ENCODE data around the gene SLC24A3. TPM values are rescaled to one million over a fixed set of nuclear protein-coding genes. Genes with fewer than 3 reads are reported as not detected.

SLC24A3 gene
- total RNA-seq, 1 donor from 2014 or later, result 0.96 TPM

- H3K4me3 Mint-ChIP-seq (ENCODE audit: low read depth), result no peak overlapping the region
- H3K36me3 Mint-ChIP-seq (ENCODE audit: insufficient read depth), result no peaks in the 10 kb centered on the region
- no peaks in the 10 kb centered on the region for H3K9me3 Mint-ChIP-seq (ENCODE audit: low read depth)
- no peak for DNase-seq (ENCODE audit: low spot score, unreplicated experiment)
- no peaks in the 10 kb centered on the region for H3K4me1 Mint-ChIP-seq (ENCODE audit: low read depth)
- no peaks in the 10 kb centered on the region for H3K27me3 Mint-ChIP-seq
- no peak for TF ChIP-seq CTCF (IDR thresholded peaks at IDR 0.05; ENCODE audit: unreplicated experiment)
- H3K27ac Mint-ChIP-seq, result no peak overlapping the region
These were observed 167.8 kb downstream of the SLC24A3 start for GRCh38 chr20:19380211-19380610.

GRCh38 chr20:19381947-19382346, 169.5 kb downstream of the SLC24A3 start:
- Mint-ChIP-seq H3K27me3 (no peaks in the 10 kb centered on the region), H3K27ac (no peak overlapping the region), H3K9me3 (ENCODE audit: low read depth) (no peaks in the 10 kb centered on the region), H3K4me3 (ENCODE audit: low read depth) (no peak overlapping the region), H3K36me3 (ENCODE audit: insufficient read depth) (no peaks in the 10 kb centered on the region), H3K4me1 (ENCODE audit: low read depth) (no peaks in the 10 kb centered on the region)
- DNase-seq (ENCODE audit: low spot score, unreplicated experiment), result no peak
- no peak for TF ChIP-seq CTCF (IDR thresholded peaks at IDR 0.05; ENCODE audit: unreplicated experiment)

GRCh38 chr20:19382386-19383340, 170.2 kb downstream of the SLC24A3 start:
- no peaks in the 10 kb centered on the region for H3K4me1 Mint-ChIP-seq (ENCODE audit: low read depth)
- no peaks in the 10 kb centered on the region for H3K27me3 Mint-ChIP-seq
- H3K4me3 Mint-ChIP-seq (ENCODE audit: low read depth), result no peak overlapping the region
- H3K36me3 Mint-ChIP-seq (ENCODE audit: insufficient read depth), result no peaks in the 10 kb centered on the region
- DNase-seq (ENCODE audit: low spot score, unreplicated experiment), result no peak
- no peak overlapping the region for H3K27ac Mint-ChIP-seq
- no peak for TF ChIP-seq CTCF (IDR thresholded peaks at IDR 0.05; ENCODE audit: unreplicated experiment)
- H3K9me3 Mint-ChIP-seq (ENCODE audit: low read depth), result no peaks in the 10 kb centered on the region

GRCh38 chr20:19384940-19385339, 172.5 kb downstream of the SLC24A3 start:
- peaks cover 3% of the 10 kb centered on the region for H3K36me3 Mint-ChIP-seq (ENCODE audit: insufficient read depth)

GRCh38 chr20:19387251-19387650, 174.8 kb downstream of the SLC24A3 start:
- Mint-ChIP-seq H3K27ac (no peak overlapping the region), H3K9me3 (ENCODE audit: low read depth) (peaks cover 12% of the 10 kb centered on the region), H3K27me3 (no peaks in the 10 kb centered on the region), H3K4me3 (ENCODE audit: low read depth) (no peak overlapping the region), H3K36me3 (ENCODE audit: insufficient read depth) (peaks cover 3% of the 10 kb centered on the region), H3K4me1 (ENCODE audit: low read depth) (no peaks in the 10 kb centered on the region)
- TF ChIP-seq CTCF (IDR thresholded peaks at IDR 0.05; ENCODE audit: unreplicated experiment), result no peak
- no peak for DNase-seq (ENCODE audit: low spot score, unreplicated experiment)

More at GRCh38 chr20:19384940-19385339, 172.5 kb downstream of the SLC24A3 start:
- H3K27ac Mint-ChIP-seq, result no peak overlapping the region
- H3K9me3 Mint-ChIP-seq (ENCODE audit: low read depth), result peaks cover 11% of the 10 kb centered on the region
- H3K4me1 Mint-ChIP-seq (ENCODE audit: low read depth), result no peaks in the 10 kb centered on the region
- DNase-seq (ENCODE audit: low spot score, unreplicated experiment), result no peak
- H3K4me3 Mint-ChIP-seq (ENCODE audit: low read depth), result no peak overlapping the region
- no peaks in the 10 kb centered on the region for H3K27me3 Mint-ChIP-seq
- no peak for TF ChIP-seq CTCF (IDR thresholded peaks at IDR 0.05; ENCODE audit: unreplicated experiment)
